ENCODE results near the gene LPP. TPM values are rescaled to one million over a fixed set of nuclear protein-coding genes. Genes with fewer than 3 reads are reported as not detected.

The LPP gene
- total RNA-seq, 4 donors from 2014 or later = 109 to 170 (median 132) TPM

- no peaks in the 10 kb centered on the region for H3K27me3 ChIP-seq
- TF ChIP-seq CTCF (IDR thresholded peaks at IDR 0.05) = no peak
- no peak for TF ChIP-seq POLR2A (IDR thresholded peaks at IDR 0.05)
- peaks cover 0 to 26% (median 0%) of the 10 kb centered on the region in 4 donors for H3K4me1 ChIP-seq
- no peaks in the 10 kb centered on the region for H3K9me3 ChIP-seq
- no peak overlapping the region for H3K4me3 ChIP-seq
- no peaks in the 10 kb centered on the region for H3K36me3 ChIP-seq
- DNase-seq = no peak
- H3K27ac ChIP-seq = peak overlapping the region in 1 of 4 donors; percentile 42
These were observed 87.1 kb downstream of the LPP start for GRCh38 chr3:188241072-188241471.

GRCh38 chr3:188241883-188242282, 87.9 kb downstream of the LPP start:
- TF ChIP-seq POLR2A (IDR thresholded peaks at IDR 0.05) = no peak
- TF ChIP-seq CTCF (IDR thresholded peaks at IDR 0.05) = no peak
- no peak for DNase-seq
- H3K4me1 ChIP-seq = peaks cover 0 to 26% (median 0%) of the 10 kb centered on the region in 4 donors
- H3K9me3 ChIP-seq = no peaks in the 10 kb centered on the region
- no peaks in the 10 kb centered on the region for H3K27me3 ChIP-seq
- H3K4me3 ChIP-seq = no peak overlapping the region
- H3K36me3 ChIP-seq = no peaks in the 10 kb centered on the region
- H3K27ac ChIP-seq = peak overlapping the region in 1 of 4 donors; percentile 42

- H3K27ac ChIP-seq = peak overlapping the region in 1 of 4 donors; percentile 16
- no peaks in the 10 kb centered on the region for H3K9me3 ChIP-seq
- peaks cover 0 to 26% (median 0%) of the 10 kb centered on the region in 4 donors for H3K4me1 ChIP-seq
- no peaks in the 10 kb centered on the region for H3K36me3 ChIP-seq
- TF ChIP-seq CTCF (IDR thresholded peaks at IDR 0.05) (no peak), POLR2A (IDR thresholded peaks at IDR 0.05) (no peak)
- no peaks in the 10 kb centered on the region for H3K27me3 ChIP-seq
- no peak for DNase-seq
- H3K4me3 ChIP-seq = no peak overlapping the region
These were observed 88.6 kb downstream of the LPP start for GRCh38 chr3:188242436-188243123.

GRCh38 chr3:188243124-188243795, 89.3 kb downstream of the LPP start:
- H3K9me3 ChIP-seq = no peaks in the 10 kb centered on the region
- TF ChIP-seq POLR2A (IDR thresholded peaks at IDR 0.05) (no peak), CTCF (IDR thresholded peaks at IDR 0.05) (no peak)
- H3K27me3 ChIP-seq = no peaks in the 10 kb centered on the region
- DNase-seq = no peak
- H3K27ac ChIP-seq = peak overlapping the region in 1 of 4 donors; percentile 64
- no peak overlapping the region for H3K4me3 ChIP-seq
- H3K4me1 ChIP-seq = peaks cover 0 to 30% (median 0%) of the 10 kb centered on the region in 4 donors
- H3K36me3 ChIP-seq = no peaks in the 10 kb centered on the region

GRCh38 chr3:188244395-188244861, 90.5 kb downstream of the LPP start:
- Histone ChIP-seq H3K27ac (peak overlapping the region in 2 of 4 donors; percentile 64 to 70), H3K4me1 (peaks cover 0 to 30% (median 0%) of the 10 kb centered on the region in 4 donors), H3K4me3 (no peak overlapping the region), H3K9me3 (no peaks in the 10 kb centered on the region), H3K36me3 (no peaks in the 10 kb centered on the region), H3K27me3 (no peaks in the 10 kb centered on the region)
- TF ChIP-seq CTCF (IDR thresholded peaks at IDR 0.05) = no peak
- no peak for TF ChIP-seq POLR2A (IDR thresholded peaks at IDR 0.05)
- no peak for DNase-seq

Data from Peyer's patch (tissue), 4 donors.